ENCODE results near the gene CD6. TPM values are rescaled to one million over a fixed set of nuclear protein-coding genes. Genes with fewer than 3 reads are reported as not detected.

The CD6 gene
- total and polyA plus RNA-seq, 2 donors (not counting 3 experiments of a cell fraction or from before 2014, with no cell fraction given), result not detected

GRCh38 chr11:60924110-60924905, 47.2 kb upstream of the CD6 start, which contains the start of gene TMEM132A:
Gene TMEM132A (plus strand): TSS chr11:60924460. CDS start chr11:60924634, 174 bp downstream.
- ChIA-PET CTCF (interaction anchor here (0.9 to 1.1 kb wide), 5 partner anchors 9 to 93 kb away, joined by 4 to 7 read pairs (median 4); partner anchors contain the start of gene TMEM109), POLR2A (interaction anchor here (0.9 kb wide), 1 partner anchor 10 kb away, joined by 5 read pairs; the partner anchor contains the start of gene TMEM109)
- Histone ChIP-seq H3K9me1 (replicated peaks; ENCODE audit: control insufficient read depth, extremely low read depth, insufficient read depth, low read length) (no peaks in the 10 kb centered on the region), H3K9me3 (replicated peaks; ENCODE audit: control insufficient read depth, insufficient read depth, low read length) (no peaks in the 10 kb centered on the region), H2AFZ (ENCODE audit: low read depth, low read length) (peak within 1 kb of the TSS; percentile 33), H3K36me3 (ENCODE audit: control insufficient read depth in 2 of 2, extremely low read depth in 1 of 2, insufficient read depth in 2 of 2, low read length in 2 of 2) (peaks cover 7 to 33% of the 10 kb centered on the region in 2 experiments), H3K27me3 (ENCODE audit: control insufficient read depth in 2 of 2, insufficient read depth in 2 of 2, low read length in 2 of 2) (no peaks in the 10 kb centered on the region), H3K4me1 (ENCODE audit: control insufficient read depth, extremely low read depth, insufficient read depth, low read length) (peaks cover 17% of the 10 kb centered on the region), H4K20me1 (replicated peaks; ENCODE audit: control insufficient read depth, extremely low read depth, insufficient read depth, low read length) (no peaks in the 10 kb centered on the region), H3K4me2 (ENCODE audit: insufficient read depth, low read length) (peak within 1 kb of the TSS; percentile 47), H3K4me3 (replicated peaks in 1 of 3; ENCODE audit: insufficient read depth in 1 of 3, low read depth in 1 of 3, low read length in 3 of 3) (peak within 1 kb of the TSS; percentile 39 to 80 (median 44)), H3K27ac (ENCODE audit: insufficient read depth, low read depth, low read length) (no peak within 1 kb of the TSS), H3K79me2 (ENCODE audit: control insufficient read depth, insufficient read depth, low read length) (peaks cover 5% of the 10 kb centered on the region), H3K9ac (replicated peaks; ENCODE audit: extremely low read depth, insufficient read depth, low read length) (peak within 1 kb of the TSS; percentile 63)
- DNase-seq (ENCODE audit: low read depth, low spot score) (peak; percentile 61), FAIRE-seq (peak; percentile 76)
- intact Hi-C loops (cut with micrococcal nuclease) (loop anchor here (1.0 kb wide), 1 partner anchor 9 kb away; no protein-coding TSS in a partner anchor), dilution Hi-C loops (cut with MboI; ENCODE audit: extremely low pct_ligation_motif_present, low sequenced_read_pairs) (no loop called here)
- no TSS peak for BruUV-seq (replicated peaks)
- peak; percentile 51 for TF ChIP-seq POLR2AphosphoS5 (IDR thresholded peaks at IDR 0.05; ENCODE audit: insufficient read depth, low read depth, low read length)
- TF ChIP-seq MAX (IDR thresholded peaks at IDR 0.05; ENCODE audit: insufficient read depth, insufficient read length), result peak; percentile 54
- TF ChIP-seq FOS (IDR thresholded peaks at IDR 0.05; ENCODE audit: borderline replicate concordance, insufficient read depth, low read length), result no peak
- peak; percentile 76 for TF ChIP-seq MYC (IDR thresholded peaks at IDR 0.05; ENCODE audit: low read depth, low read length)
- TF ChIP-seq POLR2A (IDR thresholded peaks at IDR 0.05; ENCODE audit: low read depth, low read length), result no peak
- no peak for TF ChIP-seq EZH2 (IDR thresholded peaks at IDR 0.05; ENCODE audit: borderline replicate concordance, low read depth, low read length, severe bottlenecking)
- no peak for TF ChIP-seq JUN (IDR thresholded peaks at IDR 0.05; ENCODE audit: borderline replicate concordance, insufficient read depth, insufficient read length, low read depth)
- peak in 1 of 2 donors; percentile 4 for TF ChIP-seq CTCF (IDR thresholded peaks at IDR 0.05; ENCODE audit: extremely low read depth in 1 of 2, insufficient read depth in 1 of 2, low read depth in 1 of 2, low read length in 2 of 2)
